Hematopoietic multipotent progenitor cell (in vitro differentiated cells): ENCODE data around the gene ESYT2. TPM values are rescaled to one million over a fixed set of nuclear protein-coding genes. Genes with fewer than 3 reads are reported as not detected.
A peak's percentile ranks its signal among the peaks of the same experiment; 100 is the strongest.

Experiments used
- DNase-seq, 3 donors: peaks; one replicate each; pipeline ENCODE4 v3.0.0-alpha.2; 2011 to 2015; ENCODE audit warnings: low read depth in 2 of 3, low spot score in 2 of 3
- total RNA-seq: library from RNA; depleted of rRNA; stranded (reverse); fragments of >200 nt; gene quantifications from one replicate; pipeline ENCODE4 v1.2.3, GENCODE V29; 2012

ESYT2 gene
- total RNA-seq, 1 donor, result 154 TPM

DNA sequence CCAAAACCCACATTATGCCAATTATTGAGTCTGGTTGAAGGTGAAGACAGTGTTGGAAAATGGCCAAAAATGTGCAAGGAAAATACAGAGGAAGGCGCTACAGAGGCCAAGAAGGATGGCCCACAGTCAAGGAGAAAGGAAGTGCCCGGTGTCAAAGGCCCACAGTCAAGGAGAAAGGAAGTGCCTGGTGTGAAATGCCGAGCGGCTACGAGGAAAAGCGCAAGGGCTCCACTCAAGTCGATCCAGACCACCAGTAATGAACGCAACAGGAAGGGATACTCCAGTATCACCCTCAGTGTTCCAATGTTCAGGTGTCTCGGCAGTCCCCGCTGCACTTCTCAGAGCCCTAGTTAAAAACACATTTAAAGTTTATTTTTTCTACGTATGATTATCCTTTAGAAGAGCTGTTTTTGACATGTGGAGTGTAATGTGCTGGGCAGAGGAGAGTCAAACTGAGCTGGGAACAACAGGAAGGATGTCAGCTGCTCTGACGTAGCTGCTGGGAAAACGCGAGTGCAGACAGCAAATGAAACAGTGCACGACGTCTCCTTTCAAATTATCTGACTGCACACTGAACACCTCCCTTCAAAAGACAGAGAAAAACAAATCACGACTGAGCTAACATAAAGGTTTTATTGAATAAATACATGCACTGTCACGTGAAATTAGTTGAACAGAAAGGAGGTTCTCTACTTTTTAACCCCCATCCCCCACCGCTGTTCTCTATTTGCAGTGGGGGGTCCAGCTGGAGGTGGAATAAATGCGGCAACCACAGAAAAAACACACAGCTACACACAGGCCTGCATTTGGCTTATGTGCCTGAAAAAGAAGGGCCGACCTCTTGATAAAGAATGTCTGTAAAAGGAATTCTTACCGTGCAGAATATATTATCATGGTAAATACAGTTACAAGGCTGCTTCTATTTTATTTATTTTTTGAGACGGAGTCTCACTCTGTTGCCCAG is 98.6 kb downstream of the ESYT2 start:
- no peak for DNase-seq

DNA sequence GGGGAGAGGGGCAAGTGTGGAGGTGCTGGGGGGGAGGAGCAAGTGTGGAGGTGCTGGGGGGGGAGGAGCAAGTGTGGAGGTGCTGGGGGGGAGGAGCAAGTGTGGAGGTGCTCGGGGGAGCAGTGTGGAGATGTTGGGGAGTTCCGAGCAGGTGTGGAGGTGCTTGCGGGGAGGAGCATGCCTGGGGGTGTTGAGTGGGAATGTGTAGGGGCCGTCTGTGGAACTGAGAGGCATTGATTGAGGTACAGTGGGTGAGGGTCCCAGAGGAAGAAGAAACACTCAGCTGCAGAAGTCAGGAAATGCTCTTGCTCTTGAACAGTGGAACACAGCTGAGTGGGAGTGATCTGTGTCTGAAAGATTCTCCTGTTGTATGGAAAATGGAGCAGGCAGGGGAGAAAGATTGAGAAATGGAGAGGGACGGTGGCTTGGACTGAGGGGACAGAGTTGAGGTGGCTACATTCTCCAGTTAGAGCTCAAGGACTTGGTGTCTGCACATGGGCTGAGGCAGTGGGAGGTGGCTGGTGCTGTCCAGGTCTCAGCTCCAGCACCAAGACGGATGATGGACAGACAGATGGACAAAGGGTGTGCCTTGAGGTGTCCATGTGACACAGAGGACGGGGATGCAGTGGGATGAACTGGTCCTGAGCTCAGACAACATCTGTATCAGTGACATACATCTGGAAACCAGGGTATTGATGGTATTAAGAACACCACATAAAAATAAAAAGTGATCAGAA is 99.5 kb downstream of the ESYT2 start:
- no peak for DNase-seq

DNA sequence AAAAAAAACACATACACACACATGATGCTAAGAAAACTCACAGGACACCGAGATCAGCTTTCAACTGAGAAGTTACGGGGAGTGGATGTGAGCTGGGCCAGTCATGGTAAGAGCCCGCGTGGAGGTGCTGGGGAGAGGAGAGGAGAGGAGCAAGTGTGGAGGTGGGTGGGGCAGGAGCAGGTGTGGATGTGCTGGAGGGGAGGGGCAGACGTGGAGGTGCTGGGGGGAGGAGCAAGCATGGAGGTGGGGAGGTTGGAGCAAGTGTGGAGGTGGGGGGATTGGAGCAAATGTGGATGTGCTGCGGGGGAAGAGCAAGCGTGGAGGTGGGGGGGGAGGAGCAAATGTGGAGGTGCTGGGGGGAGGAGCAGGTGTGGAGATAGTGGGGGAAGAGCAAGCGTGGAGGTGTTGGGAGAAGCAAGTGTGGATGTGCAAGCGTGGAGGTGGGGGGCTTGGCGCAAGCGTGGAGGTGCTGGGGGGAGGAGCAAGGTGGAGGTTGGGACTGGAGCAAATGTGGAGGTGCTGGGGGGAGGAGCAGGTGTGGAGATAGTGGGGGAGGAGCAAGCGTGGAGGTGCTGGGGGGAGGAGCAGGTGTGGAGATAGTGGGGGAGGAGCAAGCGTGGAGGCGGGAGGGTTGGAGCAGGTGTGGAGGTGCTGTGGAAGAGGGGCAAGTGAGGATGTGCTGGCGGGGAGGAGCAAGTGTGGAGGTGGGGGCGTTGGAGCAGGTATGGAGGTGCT is 100.2 kb downstream of the ESYT2 start:
- DNase-seq, result no peak

DNA sequence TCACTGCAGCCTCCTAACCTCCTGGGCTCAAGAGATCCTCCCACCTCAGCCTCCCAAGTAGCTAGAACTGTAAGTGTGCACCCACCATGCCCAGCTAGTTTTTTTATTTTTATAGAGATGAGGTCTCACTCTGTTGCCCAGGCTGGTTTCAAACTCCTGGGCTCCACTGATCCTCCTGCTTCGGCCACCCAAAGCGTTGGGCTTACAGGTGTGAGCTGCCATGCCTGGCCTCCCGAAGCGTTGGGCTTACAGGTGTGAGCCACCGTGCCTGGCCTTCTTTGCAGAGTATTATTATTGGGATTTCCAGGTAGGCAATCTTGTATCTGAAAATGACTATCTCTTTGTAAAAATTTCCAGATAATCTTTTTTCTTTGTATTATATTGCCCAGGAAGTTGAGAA is 101.6 kb downstream of the ESYT2 start:
- no peak for DNase-seq

DNA sequence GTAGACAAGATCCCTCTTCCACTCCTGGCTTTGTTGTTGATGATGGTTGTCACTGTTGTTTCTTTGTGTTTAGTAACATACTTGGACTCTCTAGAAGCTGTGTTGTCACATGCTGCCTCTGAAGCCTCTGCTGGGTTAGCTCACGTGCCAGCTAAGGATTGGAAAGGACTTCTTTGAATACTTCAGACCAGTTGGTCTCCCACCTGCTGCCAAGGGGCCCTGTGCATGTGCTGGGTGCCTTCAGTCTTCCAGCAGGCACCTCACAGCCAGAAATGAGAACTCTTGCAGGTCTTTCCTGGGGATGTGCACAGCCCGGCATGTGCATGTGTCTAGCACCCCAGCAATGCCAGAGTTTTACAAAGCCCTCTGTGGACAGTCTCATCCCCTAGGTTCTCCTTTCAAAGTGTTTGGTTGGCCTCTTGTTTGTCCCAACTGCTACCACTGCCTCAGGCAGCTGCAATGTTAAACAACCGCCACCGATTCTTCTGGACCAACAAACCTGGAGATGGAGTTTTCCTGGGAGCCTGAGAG is 103.0 kb downstream of the ESYT2 start:
- no peak for DNase-seq

DNA sequence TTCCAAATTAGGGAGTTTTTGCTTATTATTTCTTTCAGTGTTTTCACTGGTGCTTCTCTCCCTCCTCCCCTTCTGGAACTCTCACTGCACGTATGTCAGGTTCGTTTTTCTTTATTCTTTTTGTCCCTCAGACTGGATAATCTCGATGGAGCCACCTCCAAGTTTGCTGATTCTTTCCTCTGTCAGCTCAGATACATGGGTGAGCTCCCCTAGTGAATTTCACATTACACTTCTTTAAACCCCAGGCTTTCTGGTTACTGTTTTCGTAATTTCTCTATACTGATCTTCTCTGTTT is 103.9 kb downstream of the ESYT2 start:
- no peak for DNase-seq

DNA sequence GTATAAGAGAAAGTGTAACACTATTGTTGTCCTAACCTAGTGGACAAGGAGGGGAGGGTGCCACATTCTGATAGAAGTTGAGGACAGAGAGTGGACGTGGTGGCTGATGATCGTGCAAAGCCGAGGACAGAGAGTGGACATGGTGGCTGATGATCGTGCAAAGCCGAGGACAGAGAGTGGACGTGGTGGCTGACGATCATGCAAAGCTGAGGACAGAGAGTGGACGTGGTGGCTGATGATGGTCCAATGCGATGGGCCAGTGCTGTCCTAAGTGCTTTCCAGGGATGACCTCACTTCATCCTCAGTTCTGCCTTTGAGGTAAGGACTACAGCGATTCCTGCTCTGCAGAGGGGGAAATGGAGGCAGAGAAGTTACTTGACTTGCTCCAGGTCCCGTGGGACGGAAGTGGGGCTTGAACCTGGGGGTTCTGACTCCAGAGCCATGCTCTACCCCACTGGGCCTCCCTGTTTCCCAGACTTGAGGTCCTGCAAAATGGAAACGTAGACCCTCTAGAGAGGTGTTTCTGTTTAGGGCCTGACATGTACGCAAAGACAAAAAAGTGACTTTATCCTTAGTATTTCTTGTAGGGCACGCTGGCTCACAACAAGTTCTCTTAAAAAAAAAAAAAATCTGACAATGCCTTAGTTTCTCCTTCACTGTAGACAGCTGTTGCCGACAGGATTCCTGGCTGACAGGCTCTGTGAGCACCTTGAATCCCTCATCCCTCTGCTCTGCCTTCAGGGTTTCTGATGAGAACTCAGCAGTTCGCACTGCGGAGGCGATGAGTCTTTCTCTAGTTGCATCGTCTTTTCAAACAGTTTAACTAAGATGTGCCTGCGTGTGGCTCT is 104.4 kb downstream of the ESYT2 start:
- no peak for DNase-seq

DNA sequence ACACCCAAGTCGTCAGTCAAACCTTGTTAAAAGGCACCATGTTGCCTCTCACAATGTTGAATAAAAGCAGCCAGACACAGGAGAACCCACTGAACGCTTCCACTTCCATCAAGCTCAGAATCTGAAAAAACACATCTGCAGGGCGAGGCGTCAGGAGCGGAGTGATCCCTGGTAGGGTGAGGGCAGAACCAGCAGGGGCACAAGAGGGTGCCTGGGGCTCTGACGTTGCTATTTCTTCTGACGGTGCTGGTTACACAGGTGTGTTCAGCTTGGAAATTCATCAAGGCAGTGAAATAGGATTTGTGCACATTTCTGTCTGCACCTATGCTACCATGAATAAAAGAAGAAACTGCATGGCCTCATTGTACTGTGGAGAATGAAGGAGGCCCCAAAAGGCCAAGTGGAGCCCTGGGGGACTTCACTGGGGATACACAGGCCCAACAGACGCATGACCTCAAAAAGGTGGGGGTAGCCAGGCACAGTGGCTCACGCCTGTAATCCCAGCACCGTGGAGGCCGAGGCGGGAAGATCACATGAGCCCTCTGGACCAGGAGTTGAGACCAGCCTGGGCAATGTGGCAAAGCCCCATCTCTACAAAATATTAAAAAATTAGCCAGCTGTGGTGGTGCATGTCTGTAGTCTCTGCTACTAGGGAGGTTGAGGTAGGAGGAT is 105.5 kb downstream of the ESYT2 start:
- DNase-seq, result no peak

DNA sequence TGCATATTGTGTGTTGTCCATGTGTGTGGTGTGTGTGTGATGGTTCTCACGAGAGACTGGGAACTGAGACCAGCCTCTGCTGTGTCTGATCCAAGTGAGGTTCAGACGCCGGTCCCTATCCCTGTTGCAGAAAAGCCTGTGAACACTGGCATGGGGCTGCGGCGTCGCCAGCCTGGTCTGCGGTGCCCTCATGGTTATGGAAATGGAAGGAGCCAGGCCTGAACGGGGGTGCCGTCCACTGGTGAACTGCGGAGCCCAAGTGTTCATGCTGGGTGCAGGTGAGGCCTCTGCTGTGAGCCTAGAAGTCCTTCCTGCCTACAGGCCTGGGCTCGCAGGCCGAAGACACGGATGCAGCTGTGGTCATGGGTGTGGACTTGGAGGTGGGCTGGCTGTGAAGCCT is 106.0 kb downstream of the ESYT2 start:
- DNase-seq, result no peak

DNA sequence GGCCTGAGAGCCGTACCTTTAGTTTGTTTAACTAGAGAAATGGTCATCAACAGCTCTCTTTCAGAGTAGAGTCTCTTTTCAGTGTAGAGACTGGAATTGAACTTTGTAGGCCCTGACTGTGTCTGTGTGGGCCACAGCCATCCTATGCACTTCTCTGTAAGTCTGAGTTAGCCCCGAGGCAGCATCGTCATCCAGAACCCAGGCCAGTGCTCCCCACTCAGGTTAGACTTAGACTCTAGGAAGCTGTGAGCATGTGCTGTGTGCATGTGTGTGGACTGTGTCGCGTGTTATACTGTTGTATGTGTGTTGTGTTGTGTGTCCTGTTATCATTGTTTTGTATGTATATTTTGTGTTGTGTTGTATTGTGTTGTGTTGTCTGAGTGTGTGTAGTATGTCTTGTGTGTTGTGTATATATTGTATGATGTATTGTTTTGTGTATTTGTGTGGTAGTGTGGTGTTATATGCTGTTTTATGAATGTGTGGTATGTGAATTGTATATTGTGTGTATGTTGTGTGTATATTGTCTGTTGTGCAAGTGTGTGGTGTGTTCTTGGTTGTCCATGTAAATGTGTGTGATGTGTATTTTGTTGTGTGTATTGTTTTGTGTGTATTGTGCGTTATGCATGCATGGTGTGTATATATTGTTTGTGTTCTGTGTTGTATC is 106.6 kb downstream of the ESYT2 start:
- DNase-seq, result no peak

DNA sequence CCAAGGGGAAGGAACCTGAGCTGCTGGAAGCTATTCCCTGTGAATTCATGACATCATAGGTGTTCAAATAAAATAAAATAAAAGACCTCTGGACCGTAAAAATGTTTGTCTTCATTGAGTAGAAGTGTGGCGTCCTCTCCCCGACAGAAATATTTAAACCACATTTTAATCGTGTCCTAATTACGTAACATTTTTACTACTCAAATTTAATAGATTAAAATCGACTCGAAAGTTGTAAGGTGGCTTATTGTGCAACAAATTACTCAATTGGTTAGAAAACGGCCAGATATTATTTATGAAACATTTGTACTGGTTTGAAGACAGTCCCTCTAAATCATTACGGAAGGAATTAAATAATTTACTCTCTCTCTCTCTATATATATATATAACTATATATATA is 109.2 kb downstream of the ESYT2 start:
- no peak for DNase-seq

DNA sequence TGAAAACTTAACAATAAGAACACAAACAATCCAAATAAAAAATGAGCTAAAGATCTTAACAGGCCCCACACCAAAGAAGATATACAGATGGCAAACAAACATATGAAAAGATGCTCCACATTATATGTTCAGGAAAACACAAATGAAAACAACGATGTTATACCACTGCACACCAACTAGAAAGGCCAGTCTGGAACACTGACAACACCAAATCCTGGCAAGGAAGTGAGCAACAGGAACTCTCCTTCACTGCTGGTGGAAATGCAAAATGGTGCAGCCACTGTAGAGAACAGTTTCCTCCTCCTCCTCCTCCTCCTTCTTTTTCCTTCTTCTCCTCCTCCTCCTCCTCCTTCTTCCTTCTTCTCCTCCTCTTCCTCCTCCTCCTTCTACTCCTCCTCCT is 112.5 kb downstream of the ESYT2 start:
- DNase-seq, result no peak

DNA sequence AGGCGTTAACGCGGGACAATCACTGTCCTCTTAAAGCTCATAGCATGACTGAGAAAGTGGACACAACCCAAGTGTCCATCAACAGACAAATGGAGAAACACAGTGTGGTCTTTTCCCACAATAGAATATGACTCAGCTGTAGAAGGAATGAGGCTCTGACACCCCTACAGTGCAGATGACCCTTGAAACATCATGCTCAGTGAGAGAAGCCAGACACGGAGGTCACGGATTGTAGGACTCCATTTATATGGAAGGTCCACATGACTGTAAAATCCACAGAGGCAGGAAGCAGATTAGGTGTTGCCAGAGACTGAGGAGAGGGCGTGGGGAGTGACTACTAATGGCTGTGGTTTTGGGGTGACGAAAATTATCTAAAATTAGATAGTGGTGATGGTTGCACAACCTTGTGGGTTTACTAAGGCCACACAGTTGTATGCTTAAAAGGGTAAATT is 118.6 kb downstream of the ESYT2 start:
- DNase-seq, result peak in 2 of 3 donors; percentile 77 to 90

DNA sequence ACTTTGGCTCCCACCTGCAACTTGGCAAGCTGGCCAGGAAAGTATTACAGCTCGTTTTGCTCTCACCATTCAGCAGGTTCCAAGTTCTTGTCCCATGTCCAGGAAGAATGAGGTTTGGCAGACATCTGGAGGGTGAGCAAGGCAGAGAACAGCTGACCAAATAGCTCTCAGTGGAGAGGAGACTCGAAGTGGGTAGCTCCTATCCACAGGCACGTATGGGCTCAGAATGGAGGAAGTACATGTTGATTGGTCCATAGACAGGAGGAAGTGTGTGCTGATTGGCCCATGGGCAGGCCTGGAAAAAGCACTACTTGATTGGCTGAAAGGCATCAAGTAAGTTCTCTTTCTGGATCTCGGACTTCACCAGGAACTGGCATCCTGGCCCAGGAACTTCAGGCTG is 121.7 kb downstream of the ESYT2 start:
- no peak for DNase-seq

DNA sequence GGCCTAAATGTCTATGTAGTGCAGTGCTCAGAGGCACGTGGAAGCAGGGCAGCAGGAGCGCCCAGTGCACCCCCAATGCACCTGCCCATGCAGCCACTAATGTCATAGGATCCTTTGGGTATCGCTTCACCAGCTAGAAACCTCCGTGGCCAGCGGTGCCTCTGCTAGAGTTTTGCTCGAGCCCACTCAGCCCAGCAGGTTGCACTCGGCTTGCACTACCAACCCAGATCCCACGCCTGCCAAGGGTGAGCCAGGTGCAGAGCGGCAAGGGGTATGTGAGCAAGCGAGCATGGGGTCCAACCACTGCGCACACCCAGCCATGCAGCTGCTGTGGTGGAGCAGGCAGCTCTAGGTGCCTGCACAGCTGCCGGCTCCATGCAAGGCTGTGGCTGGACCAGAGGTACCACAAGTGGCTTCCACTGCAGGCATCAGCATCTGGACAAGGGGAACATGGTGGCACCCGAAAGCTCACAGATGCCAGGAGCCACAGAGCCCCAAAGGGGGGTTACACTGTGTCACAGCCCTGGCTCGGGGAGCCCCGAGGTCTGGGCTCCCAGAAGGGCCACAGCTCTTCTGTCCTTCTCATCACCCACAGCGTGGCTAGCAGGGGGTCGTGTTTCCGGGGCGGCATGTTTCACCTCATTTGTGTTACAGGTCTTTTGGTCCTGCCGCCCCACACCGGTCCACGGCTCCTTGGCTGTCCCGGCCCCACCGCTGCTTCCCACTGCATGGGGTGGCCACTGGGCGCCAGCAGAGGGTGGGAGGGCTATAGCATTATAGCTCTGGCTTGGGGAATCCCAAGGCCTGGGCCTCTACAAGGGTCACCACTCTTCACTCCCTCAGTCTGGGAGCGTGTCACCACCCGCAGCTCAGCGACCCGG is 122.4 kb downstream of the ESYT2 start:
- no peak for DNase-seq

DNA sequence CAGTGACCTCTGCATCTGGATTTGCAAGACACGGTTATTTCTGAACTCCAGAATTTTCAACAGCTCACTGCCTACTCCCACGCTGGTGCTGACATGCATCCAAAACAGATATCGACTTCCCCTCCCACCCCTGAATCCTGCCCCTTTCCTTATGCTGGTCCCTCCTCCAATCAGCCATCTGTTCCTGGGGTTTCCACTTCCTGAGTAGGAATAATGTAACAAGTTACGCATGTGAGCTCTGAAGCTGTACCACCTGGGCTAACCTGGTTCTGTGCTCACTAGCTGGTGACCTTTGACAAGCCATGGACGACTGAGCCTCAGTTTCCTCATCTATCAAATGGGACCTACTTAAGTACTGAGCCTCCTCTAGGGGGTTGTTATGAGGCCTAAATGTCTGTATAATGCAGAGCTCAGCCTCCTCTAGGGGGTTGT is 123.0 kb downstream of the ESYT2 start:
- no peak for DNase-seq

DNA sequence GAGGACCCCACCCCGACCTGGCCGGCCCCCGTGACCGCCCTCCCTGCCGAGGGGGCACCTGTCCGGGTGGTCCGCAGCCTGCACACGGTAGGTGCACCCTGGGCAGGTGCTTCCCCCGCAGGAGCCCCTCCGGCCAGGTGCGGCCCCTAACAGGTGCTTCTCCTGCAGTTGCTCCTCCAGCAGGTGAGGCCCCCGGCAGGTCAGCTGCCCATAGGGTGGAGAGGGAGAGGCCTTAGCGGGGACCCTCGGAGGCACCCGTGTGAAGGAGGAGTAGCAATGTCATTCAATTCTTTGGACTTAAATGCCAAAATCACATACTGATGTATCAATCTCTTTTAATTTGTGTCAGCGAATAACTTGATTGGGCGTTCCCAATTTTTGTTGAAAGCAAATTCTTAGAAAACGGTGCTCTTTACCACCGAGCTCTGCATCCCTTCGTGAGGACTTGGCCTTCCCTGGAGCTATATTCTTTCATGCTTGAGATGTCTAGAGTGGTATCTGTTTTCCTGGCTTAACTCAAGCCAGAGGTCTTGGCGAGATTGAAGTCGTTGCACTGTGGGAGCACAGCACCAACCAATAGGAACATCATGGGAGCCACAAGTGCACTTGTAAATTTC is 124.0 kb downstream of the ESYT2 start:
- no peak for DNase-seq
